HG03039 (cell line): ENCODE results near the gene GDF7.

Experiments used
- ATAC-seq: cut with Tn5 transposase; IDR thresholded peaks from one replicate; pipeline ENCODE4 v1.9.1; 2021; ENCODE audit warnings: mild to moderate bottlenecking, moderate library complexity; ENCODE audit not compliant: unreplicated experiment

The GDF7 gene

GRCh38 chr2:20642055-20642971 lies 24.6 kb upstream of the GDF7 start:
- peak; percentile 91 for ATAC-seq

GRCh38 chr2:20643060-20643459 lies 23.9 kb upstream of the GDF7 start:
- no peak for ATAC-seq

DNA sequence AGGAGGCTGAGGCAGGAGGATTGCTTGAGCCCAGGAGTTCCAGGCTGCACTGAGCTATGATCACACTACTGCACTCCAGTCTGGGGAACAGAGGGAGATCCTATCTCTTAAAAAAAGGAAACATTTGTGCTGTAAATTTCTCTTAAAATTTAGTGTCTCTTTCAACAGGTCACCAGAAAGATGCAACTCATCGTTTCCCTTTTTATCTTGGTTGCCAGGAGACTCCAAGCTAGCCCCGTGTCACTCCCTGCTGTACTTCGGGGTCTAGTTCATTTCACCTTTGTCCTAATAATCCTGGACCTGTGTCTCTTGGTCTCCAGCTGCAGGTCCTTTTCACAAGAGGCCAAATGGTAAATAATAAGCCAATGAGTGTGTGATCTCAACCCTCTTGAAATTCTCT lies 23.1 kb upstream of the GDF7 start:
- ATAC-seq: no peak

- ATAC-seq: no peak
Observed at GRCh38 chr2:20645301-20645701, 21.6 kb upstream of the GDF7 start.

- no peak for ATAC-seq
Observed at GRCh38 chr2:20645761-20646160, 21.2 kb upstream of the GDF7 start.

GRCh38 chr2:20646446-20646845 lies 20.5 kb upstream of the GDF7 start:
- ATAC-seq: no peak

DNA sequence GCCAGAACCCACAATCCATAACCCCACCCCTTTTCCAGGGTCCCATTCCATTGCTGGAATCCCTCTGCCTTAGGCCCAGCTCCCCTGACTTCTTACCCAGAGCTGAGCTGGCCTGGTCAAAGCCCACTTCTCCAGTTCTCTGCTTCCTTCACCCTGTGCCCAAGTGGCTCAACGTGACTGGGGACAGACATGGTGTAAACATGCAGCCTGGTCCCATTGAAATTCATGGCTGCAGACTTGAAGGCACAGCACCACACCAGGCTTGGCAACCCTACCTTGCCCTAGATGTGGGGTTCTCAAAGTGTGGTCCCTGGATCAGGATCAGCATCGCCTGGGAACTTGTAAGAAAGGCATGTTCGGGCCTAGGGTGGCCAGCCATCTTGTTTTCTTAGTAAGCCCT lies 19.7 kb upstream of the GDF7 start:
- ATAC-seq: no peak

- ATAC-seq: no peak
Observed at GRCh38 chr2:20647738-20648137, 19.2 kb upstream of the GDF7 start.

GRCh38 chr2:20648206-20648605 lies 18.7 kb upstream of the GDF7 start:
- ATAC-seq: no peak

GRCh38 chr2:20648831-20649230 lies 18.1 kb upstream of the GDF7 start:
- ATAC-seq: no peak

DNA sequence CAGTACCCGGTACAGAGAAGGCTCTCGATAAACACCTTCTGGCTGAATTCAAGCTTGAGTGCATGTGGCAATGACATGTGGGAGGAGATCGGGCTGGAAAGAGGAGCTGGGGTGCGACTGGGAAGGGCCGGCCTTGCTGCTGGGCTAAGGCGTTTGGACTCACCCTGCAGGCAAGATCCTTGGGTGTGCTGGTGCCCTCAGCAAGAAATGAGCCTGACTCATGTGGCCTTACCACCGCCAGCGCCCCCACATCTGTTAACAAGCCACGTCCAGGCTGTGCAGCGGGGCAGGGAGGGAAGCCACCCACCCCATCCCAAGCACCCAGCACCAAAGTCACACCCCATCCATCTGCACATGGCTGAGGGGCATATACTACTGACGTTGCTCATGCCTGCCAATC lies 17.4 kb upstream of the GDF7 start:
- ATAC-seq: no peak

DNA sequence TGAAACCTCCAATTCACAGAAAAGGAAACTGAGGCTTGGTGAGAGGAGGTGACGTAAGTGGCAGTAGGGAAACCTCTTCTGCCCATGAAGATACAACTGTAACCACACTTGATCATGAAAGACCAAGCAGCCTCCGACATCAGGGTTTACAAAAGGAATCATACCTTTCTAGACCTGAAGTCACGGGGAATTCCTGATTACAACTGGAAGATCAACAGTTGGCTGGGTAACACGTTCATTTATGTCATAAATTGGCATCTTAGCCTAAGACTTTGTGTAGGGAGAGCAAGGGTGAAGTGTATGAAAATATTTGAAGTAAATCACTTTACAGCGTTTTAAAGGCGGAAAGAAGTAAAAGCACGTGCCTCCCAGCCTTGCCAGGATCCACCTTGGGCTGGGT lies 17.0 kb upstream of the GDF7 start:
- no peak for ATAC-seq

- ATAC-seq: peak; percentile 4
Observed at GRCh38 chr2:20650393-20650876, 16.5 kb upstream of the GDF7 start.

DNA sequence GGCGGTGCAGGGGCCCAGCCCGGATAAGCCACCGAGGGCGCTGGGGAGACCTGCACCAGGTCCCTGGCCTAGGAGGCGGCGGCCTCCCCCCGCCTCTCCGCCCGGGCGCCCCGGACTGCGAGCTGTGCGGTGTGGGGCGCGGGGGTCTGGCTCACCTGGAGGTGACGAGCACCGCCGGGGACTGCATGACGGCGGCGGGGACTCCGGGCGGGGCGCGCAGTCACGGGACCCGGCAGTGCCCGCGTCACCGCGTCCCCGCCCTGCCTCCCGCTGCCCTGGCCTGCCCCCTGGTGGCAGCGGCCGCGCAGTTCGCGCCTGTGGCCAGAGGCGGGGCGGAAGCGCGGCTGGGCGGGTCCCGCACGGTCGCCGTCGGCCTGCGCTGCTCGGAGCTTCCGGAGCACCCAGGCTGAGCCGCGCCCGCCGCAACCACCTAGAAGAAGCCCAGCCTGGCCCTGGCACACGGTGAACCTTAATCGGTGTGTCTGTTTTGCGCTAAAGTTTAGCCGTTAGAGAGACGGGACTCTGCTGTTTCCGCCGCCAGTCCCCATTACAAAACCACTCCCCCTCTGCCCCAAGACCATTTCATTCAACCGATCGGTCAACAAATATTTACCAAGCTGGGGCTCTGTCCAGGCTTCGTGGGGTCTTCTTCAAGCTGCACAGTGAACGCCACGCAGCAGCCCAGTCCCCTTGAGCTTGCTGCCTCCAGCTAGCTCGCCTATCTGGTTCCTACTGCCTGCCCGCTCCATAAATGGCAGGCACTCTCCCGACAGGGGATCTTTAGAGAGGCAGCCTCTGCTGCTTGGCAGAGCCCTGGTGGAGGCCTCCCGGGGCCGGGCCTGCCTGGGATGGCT lies 15.8 kb upstream of the GDF7 start, which contains the start of gene HS1BP3:
Gene HS1BP3 (minus strand): TSS at position 222 of the 854 bp plus-strand sequence. CDS start 35 bp downstream, at position 187.
- ATAC-seq: peak; percentile 96

DNA sequence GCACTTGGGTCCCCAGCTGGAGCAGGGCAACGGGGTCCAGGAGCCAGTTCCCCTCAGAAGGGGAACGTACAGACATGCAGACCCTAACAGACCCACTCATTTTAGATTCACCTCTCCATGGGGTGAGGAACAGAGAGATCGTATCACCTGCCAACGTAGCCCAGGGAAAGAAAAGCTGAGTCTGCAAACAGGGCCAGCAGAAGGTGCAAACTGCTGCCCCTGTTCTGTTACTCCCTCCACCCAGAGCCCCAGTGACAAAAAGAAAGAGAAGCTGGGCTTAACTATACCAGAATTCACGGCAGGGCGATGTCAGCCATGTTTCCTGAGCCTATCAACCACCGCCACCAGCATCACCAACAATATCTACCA lies 15.2 kb upstream of the GDF7 start:
- no peak for ATAC-seq

GRCh38 chr2:20652141-20652540 lies 14.8 kb upstream of the GDF7 start:
- no peak for ATAC-seq

GRCh38 chr2:20652673-20653575 lies 14.0 kb upstream of the GDF7 start:
- no peak for ATAC-seq

DNA sequence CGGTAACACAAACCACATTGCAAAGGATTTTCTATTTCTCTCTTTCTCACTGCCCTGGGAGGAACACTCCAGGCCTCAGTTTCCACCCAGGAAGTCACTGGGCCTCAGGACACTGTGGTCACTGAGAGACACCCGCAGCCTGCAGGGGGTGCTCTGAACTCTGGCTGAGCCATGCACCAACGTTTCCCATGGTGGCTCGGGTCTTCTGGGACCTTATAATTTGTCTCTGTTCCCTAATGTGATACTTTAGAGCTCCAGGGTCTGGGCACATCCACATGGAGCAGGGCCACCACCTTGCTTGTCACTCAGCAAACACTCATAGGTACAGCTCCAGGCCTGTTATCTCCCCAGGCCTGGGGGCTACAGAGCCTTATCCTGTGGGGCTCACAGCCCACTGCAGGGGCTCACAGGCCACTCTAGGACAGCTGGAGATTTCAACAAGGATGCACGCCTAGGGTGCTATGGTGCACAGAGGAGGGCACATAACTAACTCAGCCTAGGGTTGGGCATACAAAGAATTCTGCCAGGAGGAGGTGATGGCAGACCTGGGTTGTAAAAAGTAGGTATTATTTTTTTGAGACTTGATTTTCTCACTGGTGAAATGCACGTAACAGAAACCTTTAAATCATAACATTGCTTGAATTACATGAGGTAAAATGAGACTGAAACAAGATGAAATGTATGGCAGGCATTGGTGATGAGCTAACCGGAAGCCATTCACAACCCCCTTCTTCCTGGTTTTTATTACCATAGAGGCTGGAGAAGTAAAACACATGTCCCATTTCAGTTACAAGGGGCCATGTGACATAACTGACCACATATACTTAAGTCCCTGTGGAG lies 13.0 kb upstream of the GDF7 start:
- ATAC-seq: no peak

DNA sequence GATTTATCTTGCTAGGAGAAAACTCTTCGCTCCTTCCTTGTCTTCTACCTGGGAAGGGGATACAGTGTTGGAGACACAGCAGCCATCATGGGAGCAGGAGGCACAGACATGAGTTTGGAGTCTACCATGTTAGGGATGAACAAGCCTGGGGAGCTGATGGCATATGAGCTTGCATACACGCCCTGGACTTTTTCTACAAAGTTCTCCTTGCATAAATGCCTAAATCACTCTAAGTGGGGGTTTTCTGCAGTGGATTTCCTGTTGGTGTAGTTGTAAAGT lies 12.5 kb upstream of the GDF7 start:
- no peak for ATAC-seq

GRCh38 chr2:20656561-20656960 lies 10.4 kb upstream of the GDF7 start:
- no peak for ATAC-seq
